MM.1S (cell line): Measurements from ENCODE around the gene APLNR.

Experiments
- DNase-seq: peaks from one replicate; pipeline ENCODE4 v3.0.0-alpha.2; 2015
- H2AFZ ChIP-seq: fragments of 300-600 bp; sonication (generic); 2 replicates; pipeline ENCODE4 v1.6.0; 2016; ENCODE audit warnings: antibody characterized with exemption, low read length
- H3F3A ChIP-seq: fragments of 300-600 bp; sonication (generic); 2 replicates; pipeline ENCODE4 v1.6.1; 2016; ENCODE audit warnings: mild to moderate bottlenecking, antibody characterized with exemption, low read length, moderate library complexity, mixed read lengths; ENCODE audit not compliant: insufficient read depth
- H3K27ac ChIP-seq: fragments of 300-600 bp; sonication (generic); 2 replicates; pipeline ENCODE4 v1.5.1; 2016; ENCODE audit warnings: mild to moderate bottlenecking, low read length
- H3K27me3 ChIP-seq: fragments of 300-600 bp; sonication (generic); replicated peaks from 2 replicates; pipeline ENCODE4 v1.6.0; 2016; ENCODE audit warnings: low read length; ENCODE audit not compliant: insufficient read depth
- H3K36me3 ChIP-seq: fragments of 300-600 bp; sonication (generic); replicated peaks from 2 replicates; pipeline ENCODE4 v1.6.1; 2016; ENCODE audit warnings: mild to moderate bottlenecking, low read length, mixed read lengths; ENCODE audit not compliant: insufficient read depth
- H3K4me1 ChIP-seq: fragments of 300-600 bp; sonication (generic); 2 replicates; pipeline ENCODE4 v1.6.1; 2016; ENCODE audit warnings: low read length, mixed read lengths
- H3K4me2 ChIP-seq: fragments of 300-600 bp; sonication (generic); 2 replicates; pipeline ENCODE4 v1.6.0; 2016; ENCODE audit warnings: low read depth, low read length
- H3K4me3 ChIP-seq: fragments of 300-600 bp; sonication (generic); 2 replicates; pipeline ENCODE4 v1.5.1; 2016; ENCODE audit warnings: low read length, mixed read lengths
- H3K79me2 ChIP-seq: fragments of 300-600 bp; sonication (generic); 2 replicates; pipeline ENCODE4 v1.6.1; 2016; ENCODE audit warnings: mixed run types, low read length, mixed read lengths
- H3K9ac ChIP-seq: fragments of 300-600 bp; sonication (generic); 2 replicates; pipeline ENCODE4 v1.6.1; 2016; ENCODE audit warnings: low read length, mixed read lengths
- H3K9me2 ChIP-seq: fragments of 300-600 bp; sonication (generic); replicated peaks from 2 replicates; pipeline ENCODE4 v1.6.1; 2016; ENCODE audit warnings: mild to moderate bottlenecking, low read length, mixed read lengths; ENCODE audit not compliant: insufficient read depth
- H3K9me3 ChIP-seq: fragments of 300-600 bp; sonication (generic); replicated peaks from 2 replicates; pipeline ENCODE4 v1.6.1; 2016; ENCODE audit warnings: mild to moderate bottlenecking, low read length, mixed read lengths; ENCODE audit not compliant: insufficient read depth
- H4K20me1 ChIP-seq: fragments of 300-600 bp; sonication (generic); 2 replicates; pipeline ENCODE4 v1.6.1; 2016; ENCODE audit warnings: mild to moderate bottlenecking, low read length, moderate library complexity, mixed read lengths; ENCODE audit not compliant: insufficient read depth
- CTCF ChIP-seq: fragments of 300-600 bp; sonication (generic); IDR thresholded peaks from 2 replicates; pipeline ENCODE4 v1.5.1; 2016; ENCODE audit warnings: antibody characterized with exemption, low read length, mixed read lengths
- EZH2 ChIP-seq: fragments of 300-600 bp; sonication (generic); optimal IDR thresholded peaks from 2 replicates; pipeline ENCODE3; 2017; ENCODE audit warnings: low read depth, mild to moderate bottlenecking, antibody characterized with exemption, low read length, mixed read lengths
- EZH2phosphoT487 ChIP-seq: fragments of 300-600 bp; sonication (generic); IDR thresholded peaks from 2 replicates; pipeline ENCODE4 v1.6.1; 2018; ENCODE audit warnings: antibody characterized with exemption, low read length

The APLNR gene

GRCh38 chr11:57255618-57256017 lies 18.6 kb upstream of the APLNR start:
- Histone ChIP-seq H3K79me2 (no peaks in the 10 kb centered on the region), H3K9me2 (no peaks in the 10 kb centered on the region), H3K9me3 (no peaks in the 10 kb centered on the region), H3K27ac (no peak overlapping the region), H4K20me1 (no peaks in the 10 kb centered on the region), H2AFZ (no peak overlapping the region), H3K9ac (no peak overlapping the region), H3K36me3 (no peaks in the 10 kb centered on the region), H3K27me3 (no peaks in the 10 kb centered on the region), H3K4me3 (no peak overlapping the region), H3F3A (no peaks in the 10 kb centered on the region), H3K4me2 (no peak overlapping the region), H3K4me1 (no peaks in the 10 kb centered on the region)
- TF ChIP-seq EZH2 (no peak), EZH2phosphoT487 (no peak), CTCF (no peak)
- DNase-seq: no peak

GRCh38 chr11:57254631-57255030 lies 17.6 kb upstream of the APLNR start:
- no peak for DNase-seq
- Histone ChIP-seq H3K9ac (no peak overlapping the region), H3F3A (no peaks in the 10 kb centered on the region), H3K4me1 (no peaks in the 10 kb centered on the region), H3K9me2 (no peaks in the 10 kb centered on the region), H3K9me3 (no peaks in the 10 kb centered on the region), H3K4me2 (no peak overlapping the region), H4K20me1 (no peaks in the 10 kb centered on the region), H2AFZ (no peak overlapping the region), H3K27ac (no peak overlapping the region), H3K79me2 (no peaks in the 10 kb centered on the region), H3K4me3 (no peak overlapping the region), H3K27me3 (no peaks in the 10 kb centered on the region), H3K36me3 (no peaks in the 10 kb centered on the region)
- no peak for TF ChIP-seq EZH2
- no peak for TF ChIP-seq CTCF
- no peak for TF ChIP-seq EZH2phosphoT487

GRCh38 chr11:57251491-57252104 lies 14.5 kb upstream of the APLNR start:
- no peak for TF ChIP-seq CTCF
- no peak for TF ChIP-seq EZH2
- no peak for TF ChIP-seq EZH2phosphoT487
- Histone ChIP-seq H2AFZ (no peak overlapping the region), H3K9ac (no peak overlapping the region), H3K4me2 (no peak overlapping the region), H3K4me1 (no peaks in the 10 kb centered on the region), H3K27ac (no peak overlapping the region), H4K20me1 (no peaks in the 10 kb centered on the region), H3K9me3 (no peaks in the 10 kb centered on the region), H3K9me2 (no peaks in the 10 kb centered on the region), H3K4me3 (no peak overlapping the region), H3K27me3 (no peaks in the 10 kb centered on the region), H3F3A (no peaks in the 10 kb centered on the region), H3K36me3 (no peaks in the 10 kb centered on the region), H3K79me2 (no peaks in the 10 kb centered on the region)
- no peak for DNase-seq
